ENCODE results near the gene LMNTD1.

DNA sequence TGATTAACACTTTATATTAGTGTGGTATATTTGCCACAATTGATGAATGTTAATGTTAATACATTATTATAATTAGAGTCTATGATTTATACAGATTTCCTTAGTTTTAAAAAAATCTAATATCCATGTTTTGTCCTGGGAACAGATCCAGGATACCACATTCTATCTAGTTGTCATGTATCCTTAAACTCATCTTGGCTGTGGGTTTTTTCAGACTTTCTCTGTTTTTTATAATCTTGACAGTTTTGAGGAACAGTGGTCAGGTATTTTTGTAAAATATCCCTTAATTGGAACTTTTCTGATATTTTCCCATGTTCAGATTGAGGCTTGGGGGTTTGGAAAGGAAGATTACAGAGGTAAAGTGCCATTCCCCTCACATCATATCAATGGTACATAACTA lies 104.1 kb downstream of the LMNTD1 start:
- TF ChIP-seq CTCF (IDR thresholded peaks at IDR 0.05) (no peak), POLR2AphosphoS5 (IDR thresholded peaks at IDR 0.05) (no peak), POLR2A (IDR thresholded peaks at IDR 0.05) (no peak)

Measured in stomach (tissue), 4 donors.